ENCODE measurements around the gene AKAP13.

The AKAP13 gene

DNA sequence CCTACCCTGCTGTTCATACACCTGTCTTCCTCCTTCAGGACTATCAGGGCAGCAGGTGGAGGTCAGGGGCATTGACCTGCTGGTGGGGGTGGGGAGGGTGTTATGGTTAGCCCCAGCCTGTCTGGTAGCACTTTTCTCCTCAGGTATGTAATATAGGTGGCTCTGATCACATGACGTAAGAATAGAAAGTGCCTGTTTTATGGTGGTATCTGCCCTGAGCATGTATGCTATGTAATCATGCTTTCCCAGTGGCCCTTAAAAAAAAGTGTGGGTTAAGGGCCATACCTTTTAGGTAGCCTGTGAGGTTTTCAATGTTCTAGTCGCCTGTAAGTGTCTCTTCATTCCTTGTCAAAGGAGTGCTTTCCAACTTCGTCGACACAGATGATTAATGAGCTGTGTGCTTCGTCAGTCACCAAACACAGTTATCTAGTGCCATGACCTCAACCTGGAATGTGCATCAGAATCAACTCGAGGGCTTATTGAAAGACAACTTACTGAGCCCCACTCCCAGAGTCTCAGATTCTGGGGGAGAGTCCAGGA lies 328.1 kb downstream of the AKAP13 start:
- TF ChIP-seq GATA2 (IDR thresholded peaks at IDR 0.05; ENCODE audit: low read depth, low read length) (no peak), GATA3 (IDR thresholded peaks at IDR 0.05; ENCODE audit: low read depth, low read length) (no peak)

DNA sequence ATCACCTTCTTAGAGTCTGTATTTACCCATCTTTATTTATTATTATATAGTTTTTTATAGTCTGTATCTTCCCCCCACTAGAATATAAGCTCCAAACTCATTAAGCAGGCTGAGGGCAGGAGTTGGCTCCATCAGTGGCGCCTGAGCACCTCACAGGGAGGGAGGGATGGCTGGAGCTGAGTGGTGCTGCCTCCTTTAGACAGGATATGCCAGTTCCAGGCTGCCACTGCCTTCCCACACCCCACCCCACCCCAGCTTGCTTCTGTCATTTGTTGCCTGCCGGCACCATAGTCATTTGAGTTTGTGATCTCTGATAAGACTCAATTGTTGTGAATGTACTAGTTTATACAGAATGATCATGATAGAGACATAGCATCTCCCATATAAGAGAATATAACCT lies 328.8 kb downstream of the AKAP13 start:
- TF ChIP-seq GATA2 (IDR thresholded peaks at IDR 0.05; ENCODE audit: low read depth, low read length) (no peak), GATA3 (IDR thresholded peaks at IDR 0.05; ENCODE audit: low read depth, low read length) (no peak)

DNA sequence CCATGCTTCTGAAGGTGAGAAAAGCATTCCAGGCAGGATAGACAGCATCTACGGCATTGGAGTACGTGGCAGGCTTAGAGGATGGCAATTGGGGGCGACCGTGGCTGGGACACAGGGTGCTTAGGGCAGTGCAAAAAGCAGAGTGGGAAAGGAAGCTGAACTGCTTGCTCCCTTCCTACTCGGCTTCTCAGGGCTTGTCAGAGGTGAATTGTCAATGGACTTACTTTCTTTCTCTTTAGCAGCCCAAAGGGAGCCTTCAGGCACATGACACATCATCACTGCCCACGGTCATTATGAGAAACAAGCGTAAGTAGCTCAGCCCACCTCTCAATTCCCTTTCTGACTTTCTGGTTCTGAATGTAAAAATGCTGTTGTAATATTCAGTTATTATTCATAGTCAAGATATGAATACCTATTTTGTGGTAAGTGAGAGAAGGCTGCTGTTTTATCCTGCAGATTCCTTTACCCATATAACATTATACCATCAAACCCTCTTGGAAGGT lies 330.0 kb downstream of the AKAP13 start:
- no peak for TF ChIP-seq GATA2 (IDR thresholded peaks at IDR 0.05; ENCODE audit: low read depth, low read length)
- no peak for TF ChIP-seq GATA3 (IDR thresholded peaks at IDR 0.05; ENCODE audit: low read depth, low read length)

DNA sequence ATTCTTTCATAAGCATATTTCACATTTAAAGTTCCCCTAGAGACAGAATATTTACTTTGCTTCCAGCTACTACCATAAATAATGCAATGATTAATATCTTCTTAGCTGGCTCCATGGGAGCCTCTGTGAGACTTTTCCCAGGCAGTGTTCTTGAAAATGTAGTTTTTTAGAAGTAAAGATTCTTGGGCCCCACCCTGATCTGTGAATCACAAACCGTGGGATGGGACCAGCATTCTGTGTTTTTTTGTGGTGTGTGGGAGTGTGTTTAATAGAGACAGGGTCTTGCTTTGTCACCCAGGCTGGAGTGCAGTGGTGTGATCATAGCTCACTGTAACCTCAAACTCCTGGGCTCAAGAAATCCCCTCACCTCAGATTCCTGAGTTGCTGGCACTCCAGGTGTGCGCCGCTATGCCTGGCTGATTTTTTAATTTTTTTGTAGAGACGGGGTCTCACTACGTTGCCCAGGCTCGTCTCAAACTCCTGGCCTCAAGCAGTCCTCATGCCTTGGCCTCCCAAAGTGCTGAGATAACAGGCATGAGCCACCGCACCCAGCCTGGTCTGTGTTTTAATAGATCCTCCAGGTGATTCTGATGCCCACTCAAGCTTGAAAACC lies 331.3 kb downstream of the AKAP13 start:
- TF ChIP-seq GATA2 (IDR thresholded peaks at IDR 0.05; ENCODE audit: low read depth, low read length): no peak
- TF ChIP-seq GATA3 (IDR thresholded peaks at IDR 0.05; ENCODE audit: low read depth, low read length): no peak

DNA sequence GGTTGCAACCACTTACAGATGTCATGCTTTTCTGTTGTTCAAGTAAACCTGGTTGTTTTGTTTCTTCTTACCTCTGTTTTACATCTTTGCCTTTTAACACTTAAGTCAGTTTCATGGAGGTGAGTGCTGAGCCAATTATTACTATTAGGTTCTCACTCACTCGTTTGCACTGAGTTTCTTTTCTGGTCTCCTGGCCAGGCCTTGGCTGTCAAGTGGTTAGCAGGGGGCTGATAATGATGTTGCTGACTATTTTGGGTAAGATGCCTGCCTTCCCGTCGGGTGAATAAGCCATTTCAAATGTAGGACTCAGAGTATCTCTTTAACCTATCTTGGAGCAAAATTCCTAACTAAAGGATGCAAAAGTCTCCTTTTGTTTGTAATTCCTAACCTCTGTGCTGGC lies 335.9 kb downstream of the AKAP13 start:
- TF ChIP-seq GATA3 (IDR thresholded peaks at IDR 0.05; ENCODE audit: low read depth, low read length): no peak
- TF ChIP-seq GATA2 (IDR thresholded peaks at IDR 0.05; ENCODE audit: low read depth, low read length): no peak

DNA sequence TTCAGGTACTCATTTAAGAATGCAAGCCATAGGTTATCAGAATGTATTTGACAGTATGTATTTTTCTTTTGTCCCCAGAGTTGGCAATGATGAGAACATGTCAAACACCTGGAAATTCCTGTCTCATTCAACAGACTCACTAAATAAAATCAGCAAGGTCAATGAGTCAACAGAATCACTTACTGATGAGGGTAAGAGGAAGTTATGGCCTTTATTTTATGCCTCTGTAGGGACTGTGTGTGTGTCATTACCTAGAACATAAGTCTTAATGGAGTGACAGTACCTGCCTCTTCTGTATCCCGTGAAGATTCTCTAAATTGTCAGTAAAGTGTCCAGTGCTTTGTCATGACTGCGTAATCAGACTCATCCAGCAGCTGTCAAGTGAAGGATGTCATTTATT lies 336.8 kb downstream of the AKAP13 start:
- no peak for TF ChIP-seq GATA2 (IDR thresholded peaks at IDR 0.05; ENCODE audit: low read depth, low read length)
- no peak for TF ChIP-seq GATA3 (IDR thresholded peaks at IDR 0.05; ENCODE audit: low read depth, low read length)

DNA sequence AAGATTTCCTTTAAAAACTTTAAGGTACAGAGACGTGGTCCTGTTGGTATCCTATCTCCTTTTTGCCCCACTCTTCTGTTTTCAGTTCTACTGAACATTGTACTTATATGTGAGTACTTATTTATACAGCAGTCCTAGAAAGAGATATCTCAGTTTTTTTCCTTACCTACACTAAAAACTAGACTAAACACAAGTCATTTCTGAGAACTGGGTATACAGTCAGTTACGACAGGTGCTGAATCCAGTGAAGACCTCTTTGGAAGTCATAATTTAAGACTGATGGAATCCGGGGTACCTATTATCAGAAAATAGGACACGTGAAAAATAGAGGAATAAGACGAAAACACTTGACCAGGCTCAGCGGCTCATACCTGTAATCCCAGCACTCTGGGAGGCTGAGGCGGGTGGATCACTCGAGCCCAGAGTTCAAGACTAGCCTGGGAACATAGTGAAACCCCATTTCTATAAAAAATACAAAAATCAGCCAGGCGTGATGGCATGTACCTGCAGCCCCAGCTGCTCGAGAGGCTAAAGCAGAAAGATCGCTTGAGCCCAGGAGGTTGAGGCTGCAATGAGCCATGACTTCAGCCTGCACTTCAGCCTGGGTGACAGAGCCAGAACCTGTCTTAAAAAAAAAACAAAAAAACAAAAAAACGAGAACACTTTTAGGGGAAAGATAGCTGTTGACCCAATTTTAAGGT lies 338.0 kb downstream of the AKAP13 start:
- TF ChIP-seq GATA3 (IDR thresholded peaks at IDR 0.05; ENCODE audit: low read depth, low read length): no peak
- no peak for TF ChIP-seq GATA2 (IDR thresholded peaks at IDR 0.05; ENCODE audit: low read depth, low read length)

DNA sequence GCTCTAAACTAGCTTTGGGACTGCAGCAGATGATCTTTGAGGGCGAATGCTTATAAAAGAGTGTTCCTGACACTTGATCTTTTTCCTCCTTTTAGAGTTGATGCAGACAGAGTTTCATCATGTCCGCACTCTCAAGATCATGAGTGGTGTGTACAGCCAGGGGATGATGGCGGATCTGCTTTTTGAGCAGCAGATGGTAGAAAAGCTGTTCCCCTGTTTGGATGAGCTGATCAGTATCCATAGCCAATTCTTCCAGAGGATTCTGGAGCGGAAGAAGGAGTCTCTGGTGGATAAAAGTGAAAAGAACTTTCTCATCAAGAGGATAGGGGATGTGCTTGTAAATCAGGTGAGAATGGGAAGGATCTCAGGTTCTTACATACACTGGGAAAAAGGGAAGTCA lies 338.6 kb downstream of the AKAP13 start:
- no peak for TF ChIP-seq GATA3 (IDR thresholded peaks at IDR 0.05; ENCODE audit: low read depth, low read length)
- TF ChIP-seq GATA2 (IDR thresholded peaks at IDR 0.05; ENCODE audit: low read depth, low read length): no peak

DNA sequence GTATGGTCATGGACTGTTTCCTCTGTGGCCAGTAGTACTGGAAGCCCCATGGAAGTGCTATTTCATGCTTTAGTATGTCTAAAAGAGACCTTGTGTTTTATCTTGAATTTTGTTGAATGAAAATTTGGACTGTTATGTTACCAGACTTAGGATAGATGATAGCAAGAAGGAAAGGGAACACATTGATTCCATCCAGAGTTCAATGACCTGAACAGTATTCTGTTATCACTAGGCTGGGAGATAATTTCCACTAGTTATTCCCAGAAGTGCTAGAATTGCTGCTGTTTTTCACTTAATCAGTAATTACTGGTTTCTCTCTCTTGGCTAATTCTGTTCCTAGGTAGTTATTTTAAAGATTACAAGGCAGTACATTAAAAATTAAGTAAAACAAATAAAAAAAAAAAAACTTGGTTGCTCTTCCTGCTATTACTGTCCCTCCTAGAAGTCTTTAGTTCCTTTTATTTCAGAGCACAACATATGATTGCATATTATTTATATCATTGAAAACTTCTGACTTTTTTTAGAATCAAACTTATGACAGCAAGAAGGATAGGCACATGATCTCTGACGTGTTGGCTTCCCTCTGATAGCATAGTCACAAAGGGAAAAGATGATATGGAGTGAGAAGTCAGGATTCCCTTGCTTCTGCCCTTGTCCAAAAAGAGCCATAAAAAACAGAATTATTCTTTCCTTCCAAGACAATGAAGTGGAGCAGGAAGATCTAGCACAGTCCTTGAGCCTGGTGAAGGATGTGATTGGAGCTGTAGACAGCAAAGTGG lies 342.2 kb downstream of the AKAP13 start:
- no peak for TF ChIP-seq GATA2 (IDR thresholded peaks at IDR 0.05; ENCODE audit: low read depth, low read length)
- TF ChIP-seq GATA3 (IDR thresholded peaks at IDR 0.05; ENCODE audit: low read depth, low read length): no peak

DNA sequence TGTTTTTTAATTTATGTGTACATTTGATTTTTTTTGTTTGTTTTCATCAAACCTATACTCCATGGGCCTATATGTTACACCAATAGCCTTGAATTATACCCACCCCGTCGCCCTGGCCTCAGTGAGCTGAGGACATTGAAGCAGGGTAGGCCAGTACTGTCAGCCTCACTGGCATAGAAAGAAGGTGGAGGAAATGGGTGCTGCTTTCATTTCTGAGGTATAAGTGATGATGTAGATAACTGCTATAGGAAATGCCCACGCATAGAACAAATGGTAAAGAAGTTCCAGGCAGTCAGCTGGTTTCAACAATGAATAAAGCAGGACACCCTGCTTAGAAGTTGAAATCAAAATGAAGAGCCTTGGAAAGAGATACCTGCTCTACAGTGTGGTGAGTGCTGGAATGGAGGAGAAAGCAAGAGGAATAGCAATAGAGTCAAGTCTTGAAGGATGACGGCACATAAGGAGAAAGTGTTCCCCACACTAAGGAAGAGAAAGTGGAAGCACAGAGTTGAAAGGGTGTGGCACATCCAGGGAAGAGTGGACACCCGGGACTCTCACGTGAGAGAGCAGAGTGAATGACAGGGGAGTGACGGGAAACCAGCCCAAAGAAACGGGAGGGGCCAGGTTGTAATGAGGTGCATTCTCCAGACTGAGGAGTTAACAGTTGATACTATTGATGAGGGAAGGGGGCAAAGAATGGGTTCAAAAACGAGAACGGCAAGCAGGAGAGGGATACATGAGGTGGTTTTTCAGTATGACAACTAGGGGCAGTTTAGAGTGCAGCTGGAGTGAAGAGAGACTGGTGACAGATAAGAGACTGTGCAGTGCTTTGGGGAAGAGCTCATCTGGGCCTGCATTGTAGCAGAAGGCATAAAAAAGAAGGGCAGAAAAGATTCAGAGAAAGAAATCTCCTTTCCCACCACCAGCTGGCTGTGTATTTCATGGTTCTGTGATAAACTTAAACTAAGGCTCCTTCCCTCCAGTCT lies 343.9 kb downstream of the AKAP13 start:
- TF ChIP-seq GATA3 (IDR thresholded peaks at IDR 0.05; ENCODE audit: low read depth, low read length) (no peak), GATA2 (IDR thresholded peaks at IDR 0.05; ENCODE audit: low read depth, low read length) (no peak)

DNA sequence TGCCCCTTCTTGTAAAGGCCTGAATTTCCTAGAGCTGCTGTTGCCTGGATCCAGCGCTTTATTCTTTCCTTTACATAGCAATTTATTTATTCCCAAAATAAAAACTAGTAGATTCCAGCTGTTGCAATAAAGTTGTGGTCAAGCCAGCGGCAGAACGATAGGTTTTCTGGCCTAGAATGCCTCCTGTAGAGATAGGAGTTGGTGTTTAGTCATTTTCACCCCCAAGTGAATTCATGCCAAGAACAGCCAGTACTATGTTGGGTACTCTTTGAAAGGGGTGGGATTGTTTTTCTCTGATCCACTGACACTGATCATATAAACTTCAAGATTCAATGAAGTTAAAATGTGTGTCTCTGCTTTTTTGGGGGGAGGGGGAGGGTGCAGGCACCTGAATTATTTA lies 344.6 kb downstream of the AKAP13 start:
- no peak for TF ChIP-seq GATA3 (IDR thresholded peaks at IDR 0.05; ENCODE audit: low read depth, low read length)
- TF ChIP-seq GATA2 (IDR thresholded peaks at IDR 0.05; ENCODE audit: low read depth, low read length): no peak

DNA sequence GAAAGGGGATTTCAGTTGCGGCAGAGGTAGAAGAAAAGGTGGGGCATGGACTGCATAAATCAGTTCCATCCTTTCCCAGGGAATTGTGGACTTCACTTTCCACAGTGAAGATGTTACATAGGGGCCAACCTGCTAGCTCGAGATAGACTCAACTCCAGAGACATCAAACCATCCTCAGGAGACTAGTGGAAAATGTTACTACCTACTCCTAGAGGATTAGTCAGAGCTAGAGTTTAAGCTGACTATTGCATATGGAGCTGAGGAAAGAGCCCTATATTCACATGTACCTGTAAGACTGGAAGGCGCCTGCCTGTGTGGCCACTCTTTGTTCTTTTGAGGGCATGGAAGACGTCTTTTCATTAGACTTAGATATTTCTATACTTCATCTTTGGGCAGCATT lies 345.2 kb downstream of the AKAP13 start:
- TF ChIP-seq GATA3 (IDR thresholded peaks at IDR 0.05; ENCODE audit: low read depth, low read length): no peak
- TF ChIP-seq GATA2 (IDR thresholded peaks at IDR 0.05; ENCODE audit: low read depth, low read length): no peak

DNA sequence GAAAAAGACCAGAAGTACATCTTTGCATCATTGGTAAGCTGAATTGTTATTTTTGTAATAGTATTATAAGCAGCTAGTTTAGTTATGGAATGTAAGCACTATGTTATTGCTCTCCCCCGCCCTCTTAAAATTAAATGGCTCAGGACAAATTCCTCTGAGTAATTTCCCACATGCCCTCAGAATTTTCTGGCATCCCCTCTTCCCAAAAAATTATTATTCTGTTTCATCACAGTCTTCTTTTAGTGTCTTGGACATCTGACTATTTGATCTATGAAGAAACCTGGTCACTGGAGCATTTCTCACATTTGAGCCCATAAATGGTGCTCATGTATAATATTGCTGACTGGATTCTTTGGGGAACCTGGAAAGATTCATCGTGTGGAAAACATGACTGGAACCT lies 346.1 kb downstream of the AKAP13 start:
- no peak for TF ChIP-seq GATA3 (IDR thresholded peaks at IDR 0.05; ENCODE audit: low read depth, low read length)
- no peak for TF ChIP-seq GATA2 (IDR thresholded peaks at IDR 0.05; ENCODE audit: low read depth, low read length)
